Peyer's patch (tissue), 4 donors: ENCODE data around the gene IFNA5. TPM values are rescaled to one million over a fixed set of nuclear protein-coding genes. Genes with fewer than 3 reads are reported as not detected.

Experiments
- DNase-seq, 3 donors: peaks; one replicate each; pipeline ENCODE4 v3.0.0-alpha.2; 2017 to 2019
- H3K27ac ChIP-seq, 4 donors: fragments of 200-600 bp; sonication (generic); one replicate each; pipeline ENCODE4 v1.5.1; 2016 to 2019
- H3K27me3 ChIP-seq, 2 donors: fragments of 200-600 bp; sonication (generic); one replicate each; pipeline ENCODE4 v1.5.1; 2019
- H3K36me3 ChIP-seq, 3 donors: fragments of 200-600 bp; sonication (generic); one replicate each; pipeline ENCODE4 v1.5.1; 2016 to 2019
- H3K4me1 ChIP-seq, 4 donors: fragments of 200-600 bp; sonication (generic); one replicate each; pipeline ENCODE4 v1.5.1; 2016 to 2019
- H3K4me3 ChIP-seq, 4 donors: fragments of 200-600 bp; sonication (generic); 1 replicate in 3 of 4; 2 replicates in 1 of 4; pipeline ENCODE4 v1.5.1; 2016 to 2019; ENCODE audit warnings: mild to moderate bottlenecking in 1 of 4
- H3K9me3 ChIP-seq, 4 donors: fragments of 200-600 bp; sonication (generic); one replicate each; pipeline ENCODE4 v1.5.1; 2016 to 2019; ENCODE audit warnings: mild to moderate bottlenecking in 1 of 4
- POLR2A ChIP-seq, 2 donors: fragments of 450-650 bp; IDR thresholded peaks; one replicate each; pipeline ENCODE4 v1.5.1; 2017; ENCODE audit warnings: antibody characterized with exemption in 2 of 2, mild to moderate bottlenecking in 2 of 2, moderate library complexity in 2 of 2
- total RNA-seq, 4 donors: library from RNA; depleted of rRNA; stranded (reverse); fragments of >200 nt; gene quantifications; one replicate each; pipeline ENCODE4 v1.1.0, GENCODE V29; 2016
- TF ChIP-seq, protein P1 (sequence below), 6 experiments: fragments of 450-650 bp in 4 of 6; fragments of 200-600 bp in 2 of 6; sonication (generic) in 1 of 6; IDR thresholded peaks; one replicate each; pipeline ENCODE4 v1.5.1; 2017 to 2019; ENCODE audit warnings: antibody characterized with exemption in 6 of 6, mild to moderate bottlenecking in 3 of 6, moderate library complexity in 1 of 6

The IFNA5 gene
- total RNA-seq, 4 donors from 2014 or later: 1.4 TPM; not detected in 3

DNA sequence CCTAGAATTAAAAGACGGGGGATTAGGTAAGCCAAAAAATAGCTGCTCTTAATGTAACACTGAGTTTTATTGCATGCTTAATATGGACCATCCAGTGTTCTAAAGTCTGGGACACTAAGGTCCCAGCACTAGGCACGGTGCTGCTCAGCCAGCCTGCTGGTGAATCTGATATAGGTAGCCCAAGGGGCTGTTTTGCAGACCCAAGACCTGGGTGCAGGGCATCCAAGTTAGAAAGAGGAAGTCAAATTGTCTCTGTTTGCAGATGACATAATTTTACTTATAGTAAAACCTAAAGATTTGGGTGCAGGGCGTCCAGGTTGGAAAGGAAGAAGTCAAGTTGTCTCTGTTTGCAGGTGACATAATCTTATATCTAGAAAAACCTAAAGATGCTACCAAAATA is 17.8 kb downstream of the IFNA5 start:
- TF ChIP-seq, protein P1, sequence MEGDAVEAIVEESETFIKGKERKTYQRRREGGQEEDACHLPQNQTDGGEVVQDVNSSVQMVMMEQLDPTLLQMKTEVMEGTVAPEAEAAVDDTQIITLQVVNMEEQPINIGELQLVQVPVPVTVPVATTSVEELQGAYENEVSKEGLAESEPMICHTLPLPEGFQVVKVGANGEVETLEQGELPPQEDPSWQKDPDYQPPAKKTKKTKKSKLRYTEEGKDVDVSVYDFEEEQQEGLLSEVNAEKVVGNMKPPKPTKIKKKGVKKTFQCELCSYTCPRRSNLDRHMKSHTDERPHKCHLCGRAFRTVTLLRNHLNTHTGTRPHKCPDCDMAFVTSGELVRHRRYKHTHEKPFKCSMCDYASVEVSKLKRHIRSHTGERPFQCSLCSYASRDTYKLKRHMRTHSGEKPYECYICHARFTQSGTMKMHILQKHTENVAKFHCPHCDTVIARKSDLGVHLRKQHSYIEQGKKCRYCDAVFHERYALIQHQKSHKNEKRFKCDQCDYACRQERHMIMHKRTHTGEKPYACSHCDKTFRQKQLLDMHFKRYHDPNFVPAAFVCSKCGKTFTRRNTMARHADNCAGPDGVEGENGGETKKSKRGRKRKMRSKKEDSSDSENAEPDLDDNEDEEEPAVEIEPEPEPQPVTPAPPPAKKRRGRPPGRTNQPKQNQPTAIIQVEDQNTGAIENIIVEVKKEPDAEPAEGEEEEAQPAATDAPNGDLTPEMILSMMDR (IDR thresholded peaks at IDR 0.05): no peak
- no peak for TF ChIP-seq POLR2A (IDR thresholded peaks at IDR 0.05)
- H3K27ac ChIP-seq: no peak overlapping the region
- no peaks in the 10 kb centered on the region for H3K36me3 ChIP-seq
- DNase-seq: no peak
- no peaks in the 10 kb centered on the region for H3K27me3 ChIP-seq
- no peak overlapping the region for H3K4me3 ChIP-seq
- no peaks in the 10 kb centered on the region for H3K9me3 ChIP-seq
- no peaks in the 10 kb centered on the region for H3K4me1 ChIP-seq

DNA sequence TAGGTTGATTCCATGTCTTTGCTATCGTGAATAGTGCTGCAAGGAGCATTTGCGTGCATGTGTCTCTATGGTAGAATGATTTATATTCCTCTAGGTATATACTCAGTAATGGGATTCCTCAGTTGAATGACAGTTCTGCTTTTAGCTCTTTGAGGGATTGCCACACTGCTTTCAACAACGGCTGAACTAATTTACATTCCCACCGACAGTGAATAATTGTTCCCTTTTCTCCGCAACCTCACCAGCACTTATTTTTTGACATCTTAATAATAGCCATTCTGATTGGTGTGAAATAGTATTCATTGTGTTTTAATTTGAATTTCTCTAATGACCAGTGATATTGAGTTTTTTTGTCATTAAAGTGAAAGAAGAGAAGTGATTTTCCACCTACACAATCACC is 18.5 kb downstream of the IFNA5 start:
- Histone ChIP-seq H3K9me3 (no peaks in the 10 kb centered on the region), H3K27ac (no peak overlapping the region), H3K4me3 (no peak overlapping the region), H3K36me3 (no peaks in the 10 kb centered on the region), H3K4me1 (no peaks in the 10 kb centered on the region), H3K27me3 (no peaks in the 10 kb centered on the region)
- TF ChIP-seq, protein P1 (IDR thresholded peaks at IDR 0.05): no peak
- TF ChIP-seq POLR2A (IDR thresholded peaks at IDR 0.05): no peak
- no peak for DNase-seq

DNA sequence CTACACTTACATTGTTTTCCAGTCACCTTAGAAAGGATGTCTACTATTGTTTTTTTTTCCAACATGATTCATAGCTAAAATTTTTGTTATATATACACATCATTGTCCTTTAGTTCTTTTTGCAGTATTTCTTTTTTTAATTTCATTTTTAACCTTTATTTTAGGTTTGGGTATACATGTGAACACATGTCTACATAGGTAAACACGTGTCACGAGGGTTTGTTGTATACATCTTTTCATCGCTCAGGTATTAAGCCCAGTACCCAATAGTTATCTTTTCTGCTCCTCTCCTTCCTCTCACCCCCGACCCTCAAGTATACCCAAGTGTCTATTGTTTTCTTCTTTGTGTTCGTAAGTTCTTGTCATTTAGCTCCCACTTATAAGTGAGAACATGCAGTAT is 19.0 kb downstream of the IFNA5 start:
- TF ChIP-seq, protein P1 (IDR thresholded peaks at IDR 0.05): no peak
- TF ChIP-seq POLR2A (IDR thresholded peaks at IDR 0.05): no peak
- H3K9me3 ChIP-seq: no peaks in the 10 kb centered on the region
- no peak for DNase-seq
- H3K27ac ChIP-seq: no peak overlapping the region
- H3K27me3 ChIP-seq: no peaks in the 10 kb centered on the region
- H3K36me3 ChIP-seq: no peaks in the 10 kb centered on the region
- H3K4me1 ChIP-seq: no peaks in the 10 kb centered on the region
- H3K4me3 ChIP-seq: no peak overlapping the region

DNA sequence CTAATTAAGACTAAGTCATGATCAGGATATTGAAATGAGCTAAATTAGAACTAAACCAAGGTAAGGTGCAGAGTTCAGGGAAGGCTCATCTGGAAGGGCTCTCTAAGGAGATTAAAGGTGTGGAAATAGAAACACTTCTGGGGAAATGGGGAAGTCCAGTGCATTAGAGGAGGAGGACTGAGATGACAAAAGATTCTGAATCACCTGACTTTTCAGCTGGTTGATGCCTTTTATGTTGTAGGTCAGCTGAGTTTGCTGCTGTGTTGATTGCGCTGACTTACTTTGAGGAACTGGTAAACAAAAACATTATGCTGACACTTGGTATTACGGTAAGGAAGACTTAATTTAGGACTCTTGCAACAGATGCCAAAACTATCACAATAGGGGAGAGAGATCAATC is 23.8 kb downstream of the IFNA5 start:
- TF ChIP-seq, protein P1 (IDR thresholded peaks at IDR 0.05): no peak
- TF ChIP-seq POLR2A (IDR thresholded peaks at IDR 0.05): no peak
- H3K4me3 ChIP-seq: no peak overlapping the region
- DNase-seq: no peak
- H3K4me1 ChIP-seq: no peaks in the 10 kb centered on the region
- H3K27me3 ChIP-seq: no peaks in the 10 kb centered on the region
- no peaks in the 10 kb centered on the region for H3K36me3 ChIP-seq
- H3K27ac ChIP-seq: no peak overlapping the region
- H3K9me3 ChIP-seq: no peaks in the 10 kb centered on the region

DNA sequence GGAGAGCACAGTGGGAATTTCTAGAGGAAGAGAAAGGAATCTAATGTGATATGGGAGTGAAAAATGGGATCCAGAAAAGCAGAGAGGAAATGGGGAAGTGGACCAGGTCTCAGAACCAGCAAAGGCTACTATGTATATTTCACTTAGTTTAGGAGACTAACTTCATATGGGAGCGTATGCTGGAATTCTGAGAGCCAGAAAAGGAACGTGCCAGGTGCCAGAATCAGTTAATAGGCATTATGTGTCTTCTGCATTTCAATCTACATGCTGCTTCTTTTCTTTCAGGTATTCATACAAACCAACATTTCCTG is 36.8 kb downstream of the IFNA5 start:
- TF ChIP-seq, protein P1 (IDR thresholded peaks at IDR 0.05): no peak
- TF ChIP-seq POLR2A (IDR thresholded peaks at IDR 0.05): no peak
- Histone ChIP-seq H3K4me3 (no peak overlapping the region), H3K9me3 (no peaks in the 10 kb centered on the region)

More for the DNA sequence above, 36.8 kb downstream of the IFNA5 start:
- H3K4me1 ChIP-seq: no peaks in the 10 kb centered on the region
- no peaks in the 10 kb centered on the region for H3K36me3 ChIP-seq
- no peak for DNase-seq
- H3K27me3 ChIP-seq: no peaks in the 10 kb centered on the region
- no peak overlapping the region for H3K27ac ChIP-seq
